DMS79 (cell line): ENCODE data around the gene ALOX5AP.

Experiments
- DNase-seq: peaks from one replicate; lab custom pipeline; 2025; lab: John Stamatoyannopoulos, UW

The ALOX5AP gene

GRCh38 chr13:30796631-30797601 lies 61.6 kb downstream of the ALOX5AP start:
- no peak for DNase-seq

DNA sequence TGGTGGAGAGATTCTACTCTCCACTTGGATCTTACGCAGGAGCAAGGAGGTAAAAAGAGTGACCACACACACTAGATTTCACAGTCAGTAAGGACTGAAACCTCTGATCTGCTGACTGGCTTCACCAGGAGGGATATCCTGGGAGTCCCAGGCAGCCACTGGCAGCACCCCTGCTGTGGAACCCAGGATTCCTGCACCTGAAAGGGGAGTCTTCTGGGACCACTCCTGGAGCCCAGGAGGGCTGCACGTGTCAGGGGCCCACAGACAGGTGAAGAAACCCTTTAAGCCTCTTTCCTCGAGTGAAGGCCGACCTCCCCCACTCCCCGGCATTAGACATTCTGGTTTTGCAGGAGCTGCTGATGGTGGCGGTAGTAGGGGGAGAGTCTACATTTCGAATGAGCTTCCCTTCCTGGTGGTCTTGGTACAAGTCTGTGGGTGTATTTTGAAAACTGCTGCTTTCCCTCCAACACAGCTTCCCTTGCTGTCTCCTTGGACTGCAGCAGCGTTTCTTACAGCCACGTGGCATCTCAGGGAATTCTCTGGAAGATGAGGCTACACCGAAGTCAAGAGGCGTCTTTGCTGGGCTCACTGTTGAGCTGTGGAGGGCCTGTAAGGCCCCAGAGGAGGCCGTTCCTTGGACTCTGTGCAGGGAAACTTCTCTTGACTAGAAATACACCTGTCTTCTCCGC lies 62.6 kb downstream of the ALOX5AP start:
- no peak for DNase-seq

DNA sequence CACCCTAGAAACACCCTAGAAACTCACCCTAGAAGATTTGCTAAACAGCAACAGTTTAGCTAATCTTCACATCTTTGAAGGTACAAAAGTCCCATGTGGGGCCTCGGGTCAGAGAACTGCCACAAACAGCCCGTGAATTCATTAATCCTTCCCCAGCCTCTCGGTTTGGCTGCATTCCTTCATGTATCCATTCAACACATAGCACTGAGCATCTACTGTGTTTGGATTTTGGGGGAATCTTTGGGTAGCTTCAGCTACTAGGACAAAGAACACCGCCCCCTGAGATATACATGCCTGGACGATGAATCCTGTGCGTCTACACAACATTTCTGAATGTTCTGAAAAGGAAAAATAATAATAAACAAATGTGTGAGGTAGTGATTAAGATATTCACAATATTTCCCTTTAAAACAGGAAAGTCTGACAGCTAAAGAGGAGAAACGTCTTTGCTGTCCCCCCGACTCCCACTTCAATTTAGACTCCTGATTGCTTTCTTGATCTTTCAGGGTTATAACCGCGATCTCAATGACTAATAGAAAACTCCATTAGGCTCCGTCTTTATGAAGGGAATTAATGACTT lies 63.5 kb downstream of the ALOX5AP start:
- no peak for DNase-seq

DNA sequence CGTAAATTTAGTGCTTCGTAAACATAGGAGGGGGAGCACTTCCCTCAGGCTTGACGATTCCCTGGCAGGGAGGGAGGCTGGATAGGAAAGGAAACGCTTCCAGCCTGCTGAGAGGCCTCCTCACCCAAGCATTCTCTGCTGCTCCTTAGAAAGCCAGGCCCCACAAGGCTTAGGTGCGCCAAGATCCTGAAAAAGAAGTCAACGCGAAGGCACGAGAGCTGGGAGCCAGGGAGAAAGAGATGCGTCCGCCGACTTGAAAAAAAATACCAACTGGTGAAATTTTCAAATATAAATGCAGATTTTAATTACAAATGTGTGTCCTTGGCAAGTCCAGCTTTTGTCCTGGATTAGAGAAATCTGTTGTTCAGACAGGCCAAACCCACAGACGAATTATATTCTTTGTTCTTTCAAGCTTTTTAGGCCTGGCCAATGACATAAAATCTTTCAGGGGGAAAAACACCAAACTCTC lies 64.0 kb downstream of the ALOX5AP start:
- no peak for DNase-seq

DNA sequence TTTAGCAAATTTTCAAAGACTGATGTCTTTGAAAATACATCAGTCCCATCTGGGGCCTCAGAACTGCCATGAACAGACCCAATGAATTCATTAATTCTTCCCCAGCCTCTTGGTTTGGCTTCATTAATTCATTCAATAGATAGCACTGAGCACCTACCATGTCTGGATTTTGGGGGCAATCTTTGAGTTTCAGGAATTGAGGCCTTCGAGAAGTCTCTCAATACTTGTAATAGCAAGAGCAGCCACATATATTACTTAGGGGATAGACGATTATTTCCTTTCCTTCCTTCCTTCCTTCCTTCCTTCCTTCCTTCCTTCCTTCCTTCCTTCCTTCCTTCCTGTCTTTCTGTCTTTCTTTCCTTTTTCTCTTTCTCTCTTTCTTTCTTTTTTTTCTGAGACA lies 64.8 kb downstream of the ALOX5AP start:
- DNase-seq = no peak

DNA sequence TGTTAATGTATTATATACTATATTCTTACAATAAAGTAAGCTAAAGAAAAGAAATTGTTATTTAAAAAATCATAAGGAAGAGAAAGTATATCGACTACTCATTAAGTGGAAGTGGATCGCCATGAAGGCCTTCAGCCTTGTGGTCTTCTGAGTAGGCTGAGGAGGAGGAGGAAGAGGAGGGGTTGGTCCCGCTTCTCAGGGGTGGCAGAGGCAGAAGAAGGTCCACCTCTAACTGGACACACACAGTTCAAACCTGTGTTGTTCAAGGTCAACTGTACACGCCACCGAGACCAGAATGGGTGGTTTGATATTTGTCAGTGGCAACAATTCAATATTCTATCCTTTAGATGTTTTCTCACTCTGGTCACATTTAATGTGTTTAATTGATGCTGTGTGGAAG lies 67.2 kb downstream of the ALOX5AP start:
- no peak for DNase-seq

- peak; percentile 29 for DNase-seq
Observed at GRCh38 chr13:30802953-30803478, 67.7 kb downstream of the ALOX5AP start.

GRCh38 chr13:30803749-30804148 lies 68.4 kb downstream of the ALOX5AP start:
- no peak for DNase-seq

GRCh38 chr13:30804474-30804873 lies 69.1 kb downstream of the ALOX5AP start:
- DNase-seq = no peak

DNA sequence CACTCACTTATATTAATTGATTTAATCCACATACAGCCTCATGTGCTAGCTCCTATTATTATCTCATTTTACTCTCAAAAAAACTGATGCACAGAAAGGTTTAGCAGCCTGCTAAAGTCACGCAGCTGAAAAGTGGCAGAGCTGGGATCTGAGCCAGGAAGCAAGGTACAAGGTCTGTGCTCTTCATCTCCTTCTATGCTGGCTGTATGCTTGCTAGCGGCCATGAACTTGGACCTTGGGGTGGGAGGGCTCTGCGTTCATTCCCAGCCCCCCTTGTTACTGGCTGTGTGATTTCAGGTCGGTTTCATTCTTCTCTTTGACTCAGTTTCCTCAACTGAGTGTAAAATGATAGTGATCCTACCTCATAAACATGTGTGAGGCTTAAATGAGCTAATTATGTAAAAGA lies 69.8 kb downstream of the ALOX5AP start:
- DNase-seq = no peak

GRCh38 chr13:30805603-30806011 lies 70.3 kb downstream of the ALOX5AP start:
- DNase-seq = no peak

DNA sequence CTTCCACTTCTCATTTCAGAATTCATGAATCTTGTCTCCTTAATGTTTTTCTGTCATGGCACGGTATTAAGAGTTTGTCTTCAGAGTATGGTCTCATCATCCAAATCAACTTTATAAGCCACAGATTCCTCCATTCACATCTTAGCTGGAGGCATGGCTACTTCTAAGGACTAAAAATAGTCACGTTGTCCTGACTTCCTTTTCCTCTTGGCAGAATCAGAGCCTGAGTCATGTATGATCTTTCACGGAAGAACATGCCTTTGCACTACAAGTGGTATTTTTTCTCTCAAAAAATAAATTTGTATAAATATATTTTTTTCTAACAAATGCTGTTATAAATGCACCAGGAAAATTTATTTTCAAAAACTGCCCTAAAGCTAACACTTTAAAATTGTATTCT lies 71.4 kb downstream of the ALOX5AP start:
- no peak for DNase-seq

- no peak for DNase-seq
Observed at GRCh38 chr13:30807392-30807791, 72.0 kb downstream of the ALOX5AP start.

DNA sequence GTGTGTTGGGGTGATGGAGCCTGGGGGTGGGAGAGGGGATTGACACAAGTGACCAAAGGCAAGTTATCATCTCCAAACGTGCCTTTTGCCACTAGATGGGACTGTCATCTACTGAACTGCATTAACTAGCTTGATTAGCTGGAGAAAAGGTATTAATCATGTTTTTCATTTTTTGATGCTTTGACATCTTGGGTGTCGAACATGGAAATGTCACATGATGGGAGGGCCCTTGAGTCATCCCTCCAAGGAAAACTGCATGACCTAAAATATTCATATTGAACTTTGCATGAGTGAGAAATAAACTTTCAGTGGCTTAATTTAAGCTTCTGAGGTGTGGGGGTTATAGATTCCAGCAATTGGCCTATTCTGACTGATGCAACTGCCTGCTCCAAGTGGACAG lies 73.3 kb downstream of the ALOX5AP start:
- DNase-seq = no peak

GRCh38 chr13:30809787-30810186 lies 74.4 kb downstream of the ALOX5AP start:
- no peak for DNase-seq

DNA sequence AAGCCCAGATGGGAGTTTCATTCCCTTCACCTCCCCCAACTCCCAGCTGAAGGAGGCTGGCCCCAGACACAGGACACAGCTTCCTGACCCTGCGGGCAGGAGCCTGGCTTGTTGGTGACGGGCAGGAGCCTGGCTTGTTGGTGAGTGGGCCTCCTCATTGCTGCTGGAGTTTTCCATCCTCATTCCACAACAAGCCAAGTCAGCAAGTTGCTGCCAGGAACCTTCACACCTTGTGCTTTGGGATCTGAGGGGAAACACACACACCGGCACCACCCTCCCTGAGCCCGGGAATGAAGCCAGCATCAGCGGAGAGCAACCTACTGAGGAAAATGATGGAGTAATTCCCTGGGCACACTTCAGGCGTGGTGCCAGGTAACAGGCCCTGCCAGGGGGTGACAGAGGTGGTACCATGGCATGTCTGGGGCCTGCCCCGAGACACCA lies 74.9 kb downstream of the ALOX5AP start:
- peak; percentile 80 for DNase-seq

- peak; percentile 54 for DNase-seq
Observed at GRCh38 chr13:30810801-30811200, 75.5 kb downstream of the ALOX5AP start.
